HG03520 (cell line): Measurements from ENCODE around the gene SPACA9.

ENCODE experiments used
- ATAC-seq: cut with Tn5 transposase; IDR thresholded peaks from one replicate; pipeline ENCODE4 v1.9.1; 2021; ENCODE audit warnings: mild to moderate bottlenecking, moderate library complexity; ENCODE audit not compliant: unreplicated experiment

SPACA9 gene

DNA sequence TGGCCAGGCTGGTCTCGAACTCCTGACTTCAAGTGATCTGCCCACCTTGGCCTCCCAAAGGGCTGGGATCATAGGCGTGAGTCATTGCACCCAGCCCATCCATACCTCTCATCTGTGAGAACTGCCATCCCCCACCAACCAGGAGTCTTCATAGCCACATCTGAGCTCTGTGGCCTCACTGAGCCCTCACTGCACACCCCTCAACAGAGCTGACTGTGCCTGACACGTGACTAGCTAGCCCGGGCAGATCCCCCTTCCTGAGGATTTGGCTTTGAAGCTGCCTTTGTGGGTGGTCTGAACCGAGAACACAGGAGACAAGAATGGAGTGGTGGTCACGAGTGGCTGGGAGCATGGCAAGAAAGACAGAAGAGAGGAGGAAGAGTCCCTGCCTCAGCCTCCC, 16.2 kb upstream of the SPACA9 start:
- no peak for ATAC-seq

- ATAC-seq: no peak
Observed at GRCh38 chr9:132863096-132863495, 15.6 kb upstream of the SPACA9 start.

- no peak for ATAC-seq
Observed at GRCh38 chr9:132864277-132864676, 14.4 kb upstream of the SPACA9 start.

DNA sequence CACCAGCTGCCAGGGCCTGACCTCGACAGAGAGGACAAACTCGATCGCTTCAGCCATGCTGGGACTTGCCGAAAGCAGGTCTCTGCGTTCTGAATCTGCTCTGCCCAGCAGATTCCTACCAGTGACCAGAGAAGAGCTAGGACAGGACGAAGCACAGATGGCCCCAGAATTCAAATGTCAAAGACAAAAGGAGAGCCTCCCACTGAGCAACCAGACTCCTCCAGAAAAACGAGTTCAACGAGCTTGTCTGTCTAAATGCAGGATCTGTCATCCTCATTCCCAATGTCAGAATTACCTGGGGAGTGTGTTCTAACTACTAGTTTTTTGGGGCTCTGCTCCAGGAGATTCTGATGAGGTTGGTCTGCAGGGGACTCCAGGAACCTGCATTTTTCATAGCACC, 14.0 kb upstream of the SPACA9 start:
- no peak for ATAC-seq

DNA sequence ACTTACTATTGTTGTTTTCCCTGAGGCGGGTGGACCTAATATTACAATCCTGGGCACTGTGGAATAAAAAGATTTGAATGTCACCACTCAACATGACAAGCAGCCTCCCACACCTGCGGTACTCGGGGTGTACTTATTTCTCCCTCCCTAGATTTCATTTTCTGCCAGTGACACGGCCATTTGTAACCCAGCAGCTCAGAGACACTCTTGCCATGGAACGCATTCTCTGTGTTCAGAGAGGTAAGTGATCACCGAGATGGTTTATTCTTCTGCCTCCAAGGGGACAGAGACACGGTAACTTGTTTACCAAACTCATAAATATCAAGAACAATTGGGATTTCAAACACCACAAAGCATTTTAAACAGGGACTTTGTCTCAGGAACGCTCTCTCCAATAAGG, 11.8 kb upstream of the SPACA9 start:
- ATAC-seq: no peak

GRCh38 chr9:132869266-132869665, 9.4 kb upstream of the SPACA9 start:
- no peak for ATAC-seq

DNA sequence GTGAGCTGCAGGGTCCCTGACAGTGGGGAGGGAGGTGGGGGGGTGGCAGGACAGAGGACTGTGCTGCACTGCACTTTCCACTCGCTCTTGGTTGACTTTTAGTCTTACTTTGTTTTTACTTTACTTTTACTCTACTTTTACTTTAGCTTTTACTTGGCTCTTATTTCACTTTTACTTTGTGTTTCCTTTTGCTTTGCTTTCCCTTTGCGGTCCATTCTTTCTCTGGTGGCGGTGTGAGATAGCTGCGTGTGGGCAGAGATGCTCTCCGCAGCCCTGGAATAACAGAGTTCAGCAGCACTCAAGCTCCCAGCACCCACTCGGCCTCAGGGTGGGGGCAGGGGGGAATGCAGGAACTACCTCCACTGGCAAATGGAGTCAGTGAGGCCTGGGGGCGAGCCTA, 5.3 kb upstream of the SPACA9 start:
- ATAC-seq: no peak

DNA sequence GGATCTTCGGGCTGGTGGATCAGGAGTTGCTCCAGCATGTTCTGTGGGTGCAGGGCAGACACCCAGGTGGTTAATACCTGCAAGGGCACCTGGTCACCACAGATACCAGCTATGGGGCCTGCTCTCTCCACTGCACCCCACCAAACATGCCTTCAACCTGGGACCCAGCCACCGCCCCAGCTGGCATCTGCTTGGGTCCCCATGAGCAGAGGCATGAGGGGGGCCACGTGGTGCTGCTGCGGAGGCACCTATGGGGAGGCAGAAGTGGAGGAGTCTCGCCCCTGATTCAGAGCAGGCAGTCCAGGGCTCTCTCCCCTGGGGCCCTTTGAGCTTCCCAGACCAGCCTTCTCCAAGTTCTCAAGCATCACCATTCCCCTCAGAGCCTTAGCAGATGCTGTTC, 3.5 kb upstream of the SPACA9 start:
- ATAC-seq: no peak

- ATAC-seq: no peak
Observed at GRCh38 chr9:132876849-132877248, 1.8 kb upstream of the SPACA9 start.

DNA sequence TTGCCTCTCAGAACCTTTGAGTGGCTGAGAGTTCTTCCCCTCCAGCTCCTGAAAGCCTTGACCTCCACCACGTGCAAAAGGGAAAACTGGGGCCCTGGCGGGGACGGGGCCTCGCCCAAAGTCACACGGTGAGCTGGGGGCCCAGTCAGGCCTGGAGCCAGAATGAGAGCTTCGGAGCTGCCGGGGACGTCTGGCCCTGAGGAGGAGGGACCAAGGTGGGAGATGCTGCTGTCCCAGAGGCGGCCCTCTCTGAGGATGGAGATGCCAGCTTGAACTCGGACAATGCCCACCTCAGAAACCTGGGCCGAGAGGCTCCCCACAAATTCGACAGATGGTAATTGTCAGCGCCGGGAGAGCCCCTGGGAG, 1.3 kb upstream of the SPACA9 start:
- ATAC-seq: no peak

GRCh38 chr9:132877824-132878694, 639 bp upstream of the SPACA9 start, which contains the start of gene AK8:
Gene AK8 (minus strand): TSS chr9:132878284. CDS start chr9:132878255, 29 bp downstream.
- ATAC-seq: peak; percentile 53

GRCh38 chr9:132879457-132880323, 992 bp downstream of the SPACA9 start:
- no peak for ATAC-seq

DNA sequence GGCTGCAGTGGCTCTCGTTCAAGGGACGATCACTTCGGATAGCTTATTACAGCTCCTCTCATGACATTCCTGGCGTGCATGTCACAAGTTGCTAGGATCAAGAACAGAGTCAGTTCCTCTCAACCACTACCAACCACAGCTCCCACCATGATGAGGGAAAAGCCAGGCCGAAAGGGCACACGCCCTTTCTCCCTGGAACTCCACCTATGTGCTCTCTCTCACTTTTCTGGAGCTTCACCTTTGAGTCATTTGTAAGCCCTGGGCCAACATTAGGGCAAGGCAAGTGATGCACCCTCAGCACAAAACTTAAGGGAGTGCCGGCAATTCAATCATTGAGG, 1.6 kb downstream of the SPACA9 start:
- no peak for ATAC-seq

DNA sequence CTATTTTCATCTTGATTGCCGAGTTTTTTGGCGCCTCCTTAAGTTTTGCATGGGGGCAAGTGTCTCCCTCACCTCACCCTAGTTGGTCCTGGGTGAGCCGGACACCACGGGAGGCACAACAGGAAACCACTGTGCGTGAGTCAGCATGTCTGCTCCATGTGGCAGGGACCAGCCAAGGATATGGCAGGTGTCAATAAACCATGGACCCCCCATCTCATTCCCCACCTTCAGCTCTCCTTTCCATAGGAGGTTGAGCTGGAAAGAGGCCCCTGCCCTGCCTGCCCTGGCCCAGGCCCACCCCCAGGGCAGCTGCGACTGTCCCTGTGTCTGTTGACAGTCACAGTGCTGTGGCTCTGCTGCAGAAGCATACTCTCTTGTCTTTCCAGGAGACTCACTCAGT, 3.1 kb downstream of the SPACA9 start:
- no peak for ATAC-seq

- no peak for ATAC-seq
Observed at GRCh38 chr9:132882616-132883015, 3.9 kb downstream of the SPACA9 start.

GRCh38 chr9:132883349-132884294, 4.9 kb downstream of the SPACA9 start:
- no peak for ATAC-seq

DNA sequence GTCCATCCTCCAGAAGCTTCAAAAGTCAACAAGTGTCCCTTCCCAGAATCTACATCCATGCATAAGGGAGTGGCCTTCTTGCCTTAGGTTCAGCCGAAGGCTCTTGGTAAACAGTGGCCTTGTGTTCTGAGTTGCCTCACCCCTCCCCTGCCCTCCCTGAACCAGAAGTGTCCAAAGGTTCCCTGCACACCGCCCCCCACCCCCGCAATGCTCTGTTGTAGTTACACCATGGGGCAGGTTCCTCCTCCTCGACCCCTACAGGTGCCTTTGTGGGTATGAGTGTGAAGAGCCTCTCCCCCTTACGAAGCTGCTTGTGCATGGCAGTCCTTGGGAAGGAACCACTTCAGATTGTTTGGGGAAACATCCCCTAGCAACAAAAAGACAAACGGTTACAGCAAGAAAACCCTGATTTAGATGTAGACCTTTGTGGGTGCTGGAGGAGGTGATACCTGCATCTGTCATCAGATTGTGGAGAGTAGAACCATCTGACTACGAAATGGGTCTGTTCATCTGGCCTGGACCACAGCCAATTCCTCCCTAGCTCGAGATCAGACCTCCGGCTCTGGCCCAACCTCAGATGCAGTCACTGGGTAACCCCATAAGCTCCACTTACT, 7.1 kb downstream of the SPACA9 start:
- no peak for ATAC-seq

GRCh38 chr9:132886334-132886725, 7.6 kb downstream of the SPACA9 start:
- ATAC-seq: no peak

DNA sequence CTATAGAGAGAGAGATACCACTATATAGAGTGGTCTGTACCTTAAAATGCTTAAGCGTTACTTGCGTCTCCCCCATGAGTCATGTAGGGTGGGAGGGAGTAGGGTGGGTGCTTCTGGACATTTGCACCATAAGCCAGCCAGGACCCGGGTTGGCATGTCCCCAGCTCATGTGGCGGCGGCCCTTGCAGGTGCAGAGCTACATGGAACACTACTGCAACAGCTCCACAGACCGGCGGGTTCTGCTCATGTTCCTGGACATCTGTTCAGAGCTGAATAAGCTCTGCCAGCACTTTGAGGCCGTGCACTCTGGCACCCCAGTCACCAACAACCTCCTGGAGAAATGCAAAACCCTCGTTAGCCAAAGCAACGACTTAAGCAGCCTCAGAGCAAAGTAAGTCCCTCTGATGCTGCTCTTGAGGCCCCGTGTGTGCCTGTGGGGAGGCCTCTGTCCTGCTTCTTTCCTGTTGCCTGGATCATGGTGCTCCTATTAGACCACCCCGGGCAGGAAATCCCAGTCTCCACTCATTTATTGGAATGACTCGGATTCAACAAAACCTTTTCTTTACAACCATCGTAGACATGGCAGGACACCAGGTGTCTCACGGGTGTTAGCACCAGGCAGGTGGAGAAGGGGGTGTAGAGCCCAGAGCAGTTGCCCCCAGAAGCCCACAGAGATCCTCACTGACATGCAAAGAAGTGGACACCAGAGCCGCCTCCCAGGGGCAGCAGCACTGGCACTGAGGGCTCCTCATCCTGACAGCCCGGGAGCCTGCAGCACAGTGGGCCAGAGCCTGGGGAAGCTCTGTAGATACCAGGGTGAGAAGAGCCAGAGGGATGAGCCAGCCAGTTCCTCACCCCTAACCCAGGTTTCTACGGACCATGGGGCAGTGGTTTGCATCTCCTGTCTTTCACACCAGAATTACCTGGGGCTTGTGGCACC, 8.8 kb downstream of the SPACA9 start:
- no peak for ATAC-seq
